Measurements from ENCODE around the gene PTPN20.
"Not testable (repeated sequence)": the region's sequence is repeated elsewhere in the genome, so short reads cannot be mapped to it uniquely, and the experiment has no call there.

The PTPN20 gene

DNA sequence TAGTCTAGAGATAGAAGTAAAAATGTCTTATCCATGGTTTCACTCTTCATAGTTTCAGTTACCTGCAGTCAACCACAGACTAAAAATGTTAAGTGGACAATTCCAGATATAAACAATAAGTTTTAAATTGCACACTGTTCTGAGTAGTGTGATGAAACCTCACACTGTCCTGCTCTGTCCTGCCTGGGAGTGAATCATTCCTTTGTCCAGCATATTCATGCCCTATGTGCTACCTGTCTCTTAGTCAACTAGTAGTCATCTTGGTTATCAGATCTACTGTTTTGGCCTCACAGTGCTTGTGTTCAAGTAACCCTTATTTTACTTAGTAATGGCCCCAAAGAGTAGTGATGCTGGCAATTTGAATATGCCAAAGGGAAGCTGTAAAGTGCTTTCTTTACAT is 49.5 kb downstream of the PTPN20 start:
- not testable (repeated sequence) for FAIRE-seq

DNA sequence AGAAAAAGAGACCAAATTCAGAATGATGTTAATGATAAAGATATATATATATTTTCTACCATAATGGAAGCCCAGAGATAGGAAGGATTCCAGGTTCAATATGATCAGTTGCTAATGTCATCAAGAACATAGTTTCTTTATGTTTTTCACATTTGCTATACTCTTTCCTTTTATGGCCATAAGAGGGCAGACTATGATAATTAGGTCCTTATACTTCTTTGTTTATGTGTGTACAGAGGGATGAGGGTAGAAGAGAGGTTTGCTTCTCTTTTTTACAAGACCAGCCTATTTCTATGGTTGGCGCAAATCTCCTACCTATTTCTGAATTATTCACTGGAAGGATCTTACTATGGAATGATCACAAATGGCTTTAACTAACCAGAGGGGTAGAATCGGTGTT is 52.1 kb downstream of the PTPN20 start:
- FAIRE-seq = not testable (repeated sequence)

DNA sequence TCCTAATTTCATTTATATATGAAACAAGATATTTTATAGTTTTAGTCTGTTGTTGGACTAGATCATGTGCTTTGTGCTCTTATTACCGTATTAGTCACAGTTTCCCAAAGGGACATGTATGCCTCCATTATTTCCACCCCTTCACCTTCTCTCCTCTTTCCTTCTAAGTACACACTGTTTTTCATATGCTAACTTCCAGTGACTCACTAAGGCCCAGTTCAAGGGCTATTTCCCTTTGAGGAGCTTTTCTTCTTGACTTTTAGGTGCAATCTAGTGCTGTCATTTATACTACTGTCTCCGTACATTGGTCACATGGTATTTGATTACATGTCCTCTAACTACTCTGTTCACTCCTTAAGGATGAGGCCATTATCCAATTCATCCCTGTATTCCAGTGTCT is 55.8 kb downstream of the PTPN20 start:
- FAIRE-seq = not testable (repeated sequence)

DNA sequence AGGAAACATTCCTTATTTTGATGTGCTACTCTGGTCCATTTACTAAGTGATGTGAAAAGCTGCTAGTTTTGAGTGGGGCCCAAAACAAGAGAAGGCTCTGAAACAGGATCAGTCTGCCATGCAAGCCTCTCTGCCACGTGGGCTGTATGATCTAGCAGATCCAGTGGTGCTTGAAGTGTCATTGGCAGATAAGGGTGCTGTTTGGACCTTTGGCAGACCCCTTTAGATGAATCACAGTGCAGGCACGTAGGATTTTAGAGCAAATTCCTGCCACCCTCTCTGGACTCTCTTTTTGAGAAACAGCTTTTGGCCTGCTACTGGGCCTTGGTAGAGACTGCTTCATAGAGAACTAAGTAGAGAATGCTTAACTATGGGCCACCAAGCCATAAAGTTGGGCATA is 69.0 kb downstream of the PTPN20 start:
- not testable (repeated sequence) for FAIRE-seq

DNA sequence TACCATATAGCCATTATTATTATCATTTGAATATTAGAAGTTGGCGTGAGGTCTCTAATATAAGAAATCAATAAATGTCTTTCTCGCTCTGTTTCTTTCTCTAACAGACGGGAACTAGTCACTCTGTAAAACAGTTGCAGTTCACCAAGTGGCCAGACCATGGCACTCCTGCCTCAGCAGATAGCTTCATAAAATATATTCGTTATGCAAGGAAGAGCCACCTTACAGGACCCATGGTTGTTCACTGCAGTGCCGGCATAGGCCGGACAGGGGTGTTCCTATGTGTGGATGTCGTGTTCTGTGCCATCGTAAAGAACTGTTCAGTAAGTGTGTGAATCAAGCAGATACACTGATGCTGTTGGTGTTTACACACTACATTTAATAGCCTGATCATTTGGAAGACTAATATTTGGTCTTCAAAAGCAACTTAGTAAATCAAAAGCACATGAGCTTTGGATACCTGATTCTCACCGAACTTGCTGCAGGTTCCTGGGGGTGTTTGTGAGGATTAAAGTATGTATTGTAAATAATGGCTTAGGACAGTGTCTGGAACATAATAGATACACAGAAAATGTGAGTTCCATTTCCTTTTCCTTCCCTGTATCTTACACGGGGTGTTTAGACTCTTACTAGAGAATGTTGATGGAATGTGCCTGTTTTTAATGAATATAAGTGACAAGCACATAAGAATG is 76.2 kb downstream of the PTPN20 start:
- FAIRE-seq = not testable (repeated sequence)

DNA sequence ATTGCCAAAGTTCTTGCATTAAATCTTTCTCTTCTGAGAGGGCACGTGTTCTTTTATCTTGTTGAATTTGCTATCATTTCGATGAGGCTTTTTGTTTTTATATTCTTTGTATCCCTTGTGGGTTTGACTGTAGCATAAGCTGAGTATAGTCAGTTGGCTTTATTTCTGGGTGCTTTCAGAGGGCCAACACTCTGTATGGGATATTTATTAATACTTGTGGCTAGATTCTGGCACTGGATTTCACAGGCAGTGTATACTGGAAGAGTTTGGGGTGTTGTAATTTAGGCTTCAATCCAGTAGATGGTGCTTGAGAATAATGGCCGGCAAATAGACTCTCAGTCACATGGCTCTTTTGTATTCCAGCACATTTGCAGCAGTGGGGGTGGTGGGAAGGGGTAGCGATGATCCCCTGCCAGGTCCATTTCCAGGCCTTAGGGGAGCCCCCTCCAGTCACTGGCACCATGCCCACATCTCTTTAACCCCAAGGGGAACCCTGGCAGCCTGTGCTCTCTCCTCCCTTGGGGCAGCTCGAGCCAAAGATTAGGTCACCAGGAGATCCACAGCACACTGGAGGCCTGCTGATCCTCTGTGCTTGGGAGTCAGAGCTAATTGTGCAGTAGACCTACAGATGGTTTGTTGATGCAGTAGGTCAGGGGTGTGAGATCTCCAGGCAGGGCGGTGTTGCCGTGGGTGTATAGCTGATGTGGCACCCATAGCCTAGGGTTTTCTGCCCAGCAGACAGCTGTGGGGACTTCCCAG is 81.8 kb downstream of the PTPN20 start:
- FAIRE-seq = no peak

DNA sequence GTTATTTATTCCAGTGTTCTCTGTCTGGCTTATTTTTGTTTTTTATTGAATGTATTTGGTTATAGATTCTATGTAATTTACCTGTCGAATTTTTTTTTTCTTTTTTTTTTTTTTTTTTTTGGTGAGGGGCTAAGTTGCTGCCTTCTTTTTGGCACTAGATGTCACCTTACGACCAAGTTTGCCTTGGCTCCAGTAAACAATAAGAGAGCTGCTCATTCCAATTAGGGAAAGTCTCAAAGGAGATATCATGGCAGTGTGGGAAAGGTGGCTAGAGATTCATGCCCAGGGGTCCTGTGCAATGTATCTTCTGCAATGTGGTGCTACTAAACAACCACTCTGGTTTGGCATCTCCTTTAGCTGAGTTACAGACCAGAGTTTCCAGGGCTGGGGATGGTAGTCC is 84.0 kb downstream of the PTPN20 start:
- no peak for FAIRE-seq

DNA sequence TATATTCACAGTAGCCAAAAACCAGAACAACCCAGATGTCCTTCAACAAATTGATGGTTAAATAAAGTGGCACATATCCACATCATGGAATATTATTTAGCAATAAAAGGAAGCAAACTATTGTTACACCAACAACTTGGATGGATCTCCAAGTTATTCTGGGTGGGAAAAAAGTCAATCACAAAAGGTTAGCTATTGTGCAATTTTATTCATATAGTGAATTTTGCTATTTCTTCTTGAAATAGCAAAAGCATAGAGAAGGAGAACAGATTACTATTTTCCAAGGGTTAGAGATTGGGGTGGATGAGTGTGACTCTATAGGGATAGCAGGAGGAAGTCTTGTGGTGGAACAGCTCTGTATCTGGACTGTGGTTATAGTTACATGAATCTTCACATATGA is 87.0 kb downstream of the PTPN20 start:
- no peak for FAIRE-seq

DNA sequence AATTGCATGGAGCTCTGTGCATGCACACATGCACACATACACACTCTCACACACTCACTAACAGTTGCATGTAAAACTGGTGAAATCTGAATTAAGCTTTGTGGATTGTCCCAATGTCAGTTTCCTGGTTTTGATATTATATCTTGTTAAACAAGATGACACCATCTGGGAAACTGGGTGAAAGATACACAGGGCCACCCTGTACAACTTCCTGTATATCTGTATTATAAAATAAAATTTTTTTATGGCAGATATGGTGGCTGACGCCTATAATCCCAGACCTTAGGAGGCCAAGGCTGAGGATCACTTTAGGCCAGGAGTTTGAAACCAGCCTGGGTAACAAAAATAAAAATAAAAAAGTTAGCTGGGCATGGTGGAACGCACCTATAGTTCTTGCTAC is 87.4 kb downstream of the PTPN20 start:
- FAIRE-seq = no peak

DNA sequence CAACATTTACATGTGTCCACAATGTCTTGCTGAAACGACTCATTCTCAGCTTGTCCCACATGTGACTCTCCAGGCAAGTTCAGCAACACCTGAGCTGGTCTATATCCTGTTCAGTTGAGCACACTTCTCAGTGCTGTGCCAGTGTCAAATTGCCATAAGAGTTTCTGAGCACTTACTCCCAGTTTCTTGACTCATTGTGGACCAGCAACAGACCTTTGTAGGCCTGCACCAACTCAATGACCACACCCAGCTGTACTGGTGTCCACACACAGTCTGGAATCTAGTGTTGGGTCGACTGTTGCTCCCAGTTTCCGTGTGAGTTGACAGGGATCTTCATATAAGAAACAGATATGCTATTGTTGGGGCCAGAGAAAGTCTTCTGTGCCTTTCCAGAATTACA is 88.0 kb downstream of the PTPN20 start:
- FAIRE-seq = no peak

DNA sequence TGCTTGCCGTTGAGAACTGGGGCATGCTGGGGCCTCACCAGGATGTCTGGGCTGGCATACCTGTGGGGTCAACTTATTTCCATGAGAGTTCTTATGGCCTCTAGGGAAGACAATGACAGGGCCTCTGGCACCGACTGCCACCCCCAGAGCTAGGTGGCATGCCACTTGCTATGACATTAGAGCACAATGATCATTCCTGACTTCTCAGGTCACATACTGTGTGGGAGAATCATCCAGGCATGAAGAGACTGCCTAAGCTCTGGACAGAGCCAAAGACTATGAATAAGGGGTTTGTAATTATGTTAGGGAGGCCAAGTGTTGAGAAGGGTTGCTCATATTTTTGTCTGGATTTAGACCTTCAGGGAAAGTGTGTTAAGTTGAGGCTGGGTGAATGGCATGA is 97.5 kb downstream of the PTPN20 start:
- no peak for FAIRE-seq

DNA sequence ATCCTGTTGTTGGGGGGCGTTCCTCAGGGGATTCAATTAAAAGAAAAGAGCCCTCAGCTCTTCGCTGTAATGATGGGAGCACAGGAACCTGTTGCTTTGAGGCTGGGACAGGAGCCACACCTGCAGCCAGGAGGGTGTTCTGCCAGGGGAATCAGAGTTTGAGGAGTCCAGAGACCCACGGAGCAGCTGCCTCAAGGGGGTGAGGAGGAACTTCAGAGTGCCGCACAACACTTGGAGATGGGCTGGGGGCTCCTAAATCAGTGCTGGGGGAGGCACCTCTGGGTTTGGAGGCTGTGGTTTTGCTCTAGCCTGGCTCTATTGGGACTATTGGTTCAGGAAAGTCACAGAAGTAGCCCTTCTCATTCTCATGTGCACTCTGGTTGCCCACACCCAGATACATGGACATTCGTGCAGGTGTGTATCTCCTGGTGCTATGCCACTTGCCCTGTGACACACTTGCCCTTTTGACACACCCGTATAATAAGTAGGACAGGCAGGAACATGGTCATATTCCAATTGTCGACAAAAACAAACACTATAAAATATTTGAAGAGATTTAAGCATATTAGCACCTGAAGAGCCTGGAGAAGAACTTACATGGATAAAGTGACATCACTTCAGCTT is 98.1 kb downstream of the PTPN20 start:
- no peak for FAIRE-seq

DNA sequence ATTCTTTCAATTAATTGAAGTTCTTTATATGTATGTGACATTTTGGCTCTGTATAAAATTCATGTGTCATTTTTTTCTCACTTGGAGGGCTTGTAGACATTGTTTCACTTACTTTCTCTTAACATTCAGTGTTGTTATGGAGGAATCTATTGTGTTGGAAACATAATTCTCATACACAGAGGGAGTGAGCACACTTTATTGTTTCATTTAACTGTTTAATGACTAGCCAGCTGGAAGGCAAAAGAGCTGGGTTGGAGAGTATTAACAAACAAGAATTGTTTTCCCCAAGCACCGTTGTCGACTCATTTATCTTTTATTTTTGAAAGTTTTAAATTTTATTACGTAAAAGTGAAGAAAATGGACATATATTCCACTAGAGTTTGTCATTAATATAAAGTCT is 98.8 kb downstream of the PTPN20 start:
- no peak for FAIRE-seq

DNA sequence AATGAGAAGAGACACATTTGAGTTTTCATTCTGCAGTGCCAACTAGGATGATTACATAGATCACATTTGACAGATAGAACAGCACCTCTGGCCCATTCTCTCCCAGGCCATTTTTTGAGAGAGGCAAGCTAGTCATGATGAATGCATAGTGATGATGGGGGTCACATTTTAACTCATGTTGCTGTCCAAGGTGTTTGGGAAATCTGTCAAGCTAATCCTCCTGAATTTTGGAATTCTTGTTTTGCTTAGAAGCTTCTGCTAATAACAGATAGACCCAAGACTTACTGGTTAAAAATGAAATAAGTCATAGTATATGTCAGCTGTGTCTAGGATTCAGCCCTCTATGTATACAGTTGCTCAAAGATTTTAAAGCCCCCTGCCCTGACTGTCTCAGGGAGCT is 101.0 kb downstream of the PTPN20 start:
- no peak for FAIRE-seq

DNA sequence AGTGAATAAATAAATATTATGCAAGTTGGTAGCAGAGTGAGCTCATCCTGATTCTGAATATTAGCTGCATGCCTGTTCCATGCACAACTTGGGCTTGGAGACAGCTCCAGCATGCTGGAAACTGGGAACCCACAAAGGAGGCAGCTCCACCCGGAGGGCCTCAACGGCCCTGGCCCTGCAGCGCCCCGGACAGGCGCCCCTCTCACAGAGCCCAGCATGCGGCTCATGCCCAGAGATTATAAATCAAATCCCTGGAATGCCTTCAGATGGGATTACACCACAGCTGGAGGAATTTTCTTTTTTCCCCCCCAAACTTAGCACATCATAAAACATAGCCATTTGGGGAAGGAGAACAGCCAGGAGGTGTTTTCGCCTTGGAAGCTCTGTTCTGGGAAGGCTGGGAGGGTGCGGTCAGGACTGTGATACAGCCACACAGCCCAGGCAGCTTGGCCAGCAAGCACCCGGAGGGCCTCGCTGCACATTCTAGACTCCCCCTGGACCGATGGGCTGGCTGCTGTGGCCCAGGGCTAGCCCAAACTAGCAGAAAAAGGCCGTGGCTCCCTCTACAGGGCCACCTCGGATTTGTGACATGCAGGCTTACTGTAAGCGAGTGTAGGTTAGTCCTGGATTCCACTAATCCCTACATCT is 102.4 kb downstream of the PTPN20 start:
- no peak for FAIRE-seq

DNA sequence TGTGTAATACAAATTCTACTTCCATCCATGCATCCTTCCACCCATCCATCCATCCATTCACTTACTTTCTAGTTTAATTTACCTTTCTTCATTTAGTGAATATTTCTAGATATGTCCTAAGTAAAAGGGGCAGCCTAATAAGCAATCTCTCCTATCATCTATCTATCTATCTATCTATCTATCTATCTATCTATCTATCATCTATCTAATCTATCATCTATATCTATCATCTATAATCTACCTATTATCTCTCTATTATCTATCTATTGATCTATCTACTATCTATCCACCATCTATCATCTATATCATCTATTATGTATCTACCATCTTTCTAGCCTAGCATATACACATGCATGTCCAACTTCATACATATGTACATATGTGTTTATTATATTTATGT is 104.2 kb downstream of the PTPN20 start:
- FAIRE-seq = no peak

DNA sequence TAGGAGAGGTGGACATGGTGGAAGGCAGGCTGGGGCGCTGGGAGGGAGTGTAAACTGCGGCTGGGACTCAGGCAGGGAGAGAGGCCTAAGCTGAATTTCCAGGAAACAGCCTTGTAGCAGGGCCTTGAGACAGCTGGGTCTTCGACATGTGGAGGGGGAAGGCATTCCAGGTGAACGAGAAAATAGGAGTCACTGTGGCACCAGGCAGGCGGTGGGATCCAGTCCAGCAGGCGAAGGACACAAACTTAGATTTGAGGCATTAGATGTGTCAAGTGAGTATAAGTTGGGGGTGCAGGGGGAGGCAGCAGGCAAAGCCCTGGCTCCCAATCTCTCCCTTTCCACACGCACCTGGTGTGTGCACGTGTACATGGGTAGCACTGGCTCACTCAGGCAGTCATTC is 105.3 kb downstream of the PTPN20 start:
- no peak for FAIRE-seq

DNA sequence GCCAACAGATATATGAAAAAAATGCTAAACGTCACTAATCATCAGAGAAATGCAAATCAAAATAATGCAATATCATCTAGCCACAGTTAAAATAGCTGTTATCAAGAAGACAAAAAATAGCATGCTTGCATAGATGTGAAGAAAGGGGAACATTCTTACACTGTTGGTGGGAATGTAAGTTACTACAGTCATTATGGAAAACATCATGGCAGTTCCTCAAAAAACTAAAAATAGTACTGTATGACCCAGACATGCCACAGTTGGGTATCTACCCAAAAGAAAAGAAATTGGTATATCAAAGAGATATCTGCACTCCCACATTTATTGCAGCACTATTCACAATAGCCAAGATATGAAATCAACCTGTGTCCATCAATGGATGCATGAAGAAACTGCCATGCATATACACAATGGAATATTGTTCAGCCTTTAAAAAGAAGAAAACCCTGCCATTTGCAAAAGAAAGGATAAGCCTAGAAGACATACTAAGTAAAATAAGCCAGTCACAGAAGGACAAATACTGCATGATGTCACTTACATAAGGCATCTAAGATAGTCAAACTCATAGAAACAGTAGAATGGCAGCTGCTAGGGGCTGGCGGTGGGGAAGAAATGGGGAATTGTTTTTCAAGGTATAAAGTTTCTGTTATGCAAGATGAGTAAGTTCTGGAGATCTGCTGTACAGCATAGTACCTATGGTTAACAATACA is 107.0 kb downstream of the PTPN20 start:
- no peak for FAIRE-seq

DNA sequence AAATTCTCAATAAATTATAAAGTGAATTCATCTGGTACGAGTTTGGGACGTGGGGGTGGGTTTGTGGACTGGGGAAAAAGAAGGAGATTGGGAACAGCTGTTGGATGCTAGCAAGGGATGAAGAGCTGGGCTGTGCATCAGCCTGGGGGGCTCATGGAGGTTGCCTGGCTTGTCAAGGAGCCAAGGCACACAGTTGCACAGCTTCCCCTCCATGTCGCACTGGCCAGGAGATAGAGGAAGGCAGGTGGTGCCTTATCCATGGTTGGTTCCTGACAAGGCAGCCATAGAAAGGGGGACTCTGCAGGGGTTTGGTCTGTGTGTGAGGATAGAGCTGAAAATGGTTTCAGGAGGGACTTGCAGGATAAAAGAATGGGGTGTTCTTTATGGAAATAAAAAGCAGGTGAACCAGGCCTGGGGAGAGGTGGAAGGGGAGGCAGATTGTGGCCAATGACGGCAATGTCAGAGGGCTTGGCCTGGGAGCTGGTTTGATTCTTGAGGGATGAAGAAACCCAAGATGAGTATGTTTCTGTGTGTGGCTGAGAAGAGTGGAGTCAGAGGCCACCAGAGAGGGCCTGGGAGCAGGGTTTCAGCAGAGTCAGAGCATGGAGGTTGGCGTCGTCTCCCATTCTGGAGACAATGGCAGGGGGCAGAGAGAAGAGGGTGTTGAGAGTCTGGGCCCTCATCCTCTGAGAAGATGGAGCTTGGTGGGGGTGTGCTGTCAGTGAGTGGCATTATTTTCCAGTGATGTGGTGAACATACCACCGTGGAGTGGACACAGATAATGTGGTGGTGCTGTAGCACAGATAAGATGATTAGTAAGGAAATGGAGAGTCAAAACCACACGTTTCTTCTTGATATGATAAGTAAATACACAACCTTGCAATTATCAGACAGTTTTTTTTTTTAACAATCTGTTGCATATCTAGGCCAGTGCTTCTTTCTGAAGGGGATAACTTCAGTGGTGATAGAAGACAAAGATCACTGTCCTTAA is 108.2 kb downstream of the PTPN20 start:
- no peak for FAIRE-seq

DNA sequence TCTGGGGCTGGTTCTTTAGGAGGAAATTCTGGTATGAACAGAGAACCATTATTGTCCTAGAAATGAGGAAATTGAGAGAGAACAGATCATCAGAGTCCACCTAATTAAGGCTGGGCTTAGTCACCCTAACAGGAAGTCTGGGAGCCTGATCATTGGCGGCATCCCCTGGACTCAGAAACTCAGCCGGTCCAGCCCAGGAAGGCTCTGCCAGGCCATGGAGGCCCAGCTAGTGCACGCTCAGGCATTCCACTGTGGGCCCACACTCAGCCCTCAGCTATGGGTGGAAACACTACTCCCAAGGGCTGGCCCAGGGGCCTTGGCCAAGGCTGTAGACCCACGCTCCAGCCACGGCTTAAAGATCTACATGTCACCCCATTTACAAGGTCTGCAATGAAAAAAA is 109.2 kb downstream of the PTPN20 start:
- FAIRE-seq = no peak

DNA sequence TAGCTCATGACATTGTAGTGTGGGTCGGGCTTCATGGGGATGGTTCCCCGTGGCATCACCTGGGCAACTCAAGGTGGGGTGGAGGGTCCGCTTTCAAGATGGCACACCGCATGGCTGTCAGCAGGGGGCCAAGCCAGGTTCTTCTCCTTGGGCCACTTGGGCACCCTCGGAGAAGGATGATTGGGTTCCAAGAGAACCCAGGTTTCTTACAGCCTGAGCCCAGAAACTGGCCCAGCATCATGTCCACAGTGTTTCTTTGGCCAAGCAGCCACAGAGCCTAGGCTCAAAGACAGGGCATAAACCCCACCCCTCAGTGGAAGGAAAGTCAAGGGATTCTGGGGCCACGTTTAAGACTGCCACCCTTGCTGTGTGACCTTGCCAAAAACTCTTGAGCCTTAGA is 110.6 kb downstream of the PTPN20 start:
- no peak for FAIRE-seq
